ENCODE measurements around the gene PPP6R2. TPM values are rescaled to one million over a fixed set of nuclear protein-coding genes. Genes with fewer than 3 reads are reported as not detected.

The PPP6R2 gene
- total RNA-seq, 1 experiment from 2014 or later: 49.2 TPM

GRCh38 chr22:50303848-50304527 is 39.1 kb upstream of the PPP6R2 start:
- peak overlapping the region; percentile 92 for H3K27ac ChIP-seq
- peaks cover 57% of the 10 kb centered on the region for H3K4me1 ChIP-seq (replicated peaks; ENCODE audit: insufficient read depth)
- H4K20me1 ChIP-seq (ENCODE audit: insufficient read depth): peaks cover 49% of the 10 kb centered on the region
- peak overlapping the region; percentile 98 for H3K4me2 ChIP-seq
- peak overlapping the region; percentile 88; the same call in 1 of the 2 replicates for H3K4me3 ChIP-seq
- peaks cover 72% of the 10 kb centered on the region for H3K79me2 ChIP-seq (ENCODE audit: low read depth)
- no TSS peak for BruUV-seq (replicated peaks)
- H3F3A ChIP-seq (ENCODE audit: insufficient read depth, low read depth): peaks cover 41% of the 10 kb centered on the region
- intact Hi-C loops (cut with micrococcal nuclease; ENCODE audit: unreplicated experiment): loop anchor here (1.0 kb wide), 3 partner anchors 11 to 38 kb away; no protein-coding TSS in a partner anchor
- no peaks in the 10 kb centered on the region for H3K27me3 ChIP-seq (ENCODE audit: insufficient read depth, low read depth)
- TF ChIP-seq CTCF (conservative IDR thresholded peaks at IDR 0.05) (no peak), EZH2 (IDR thresholded peaks at IDR 0.05; ENCODE audit: low read depth) (no peak)
- no peak overlapping the region for H2AFZ ChIP-seq
- no peaks in the 10 kb centered on the region for H3K9me3 ChIP-seq (ENCODE audit: insufficient read depth, low read depth)
- no peaks in the 10 kb centered on the region for H3K9me2 ChIP-seq (ENCODE audit: insufficient read depth)
- ChIA-PET POLR2A (ENCODE audit: unreplicated experiment) (interaction anchor here (0.5 to 1.8 kb wide), 4 partner anchors 9 to 53 kb away, joined by 3 to 12 read pairs (median 5); partner anchors contain the start of genes HDAC10 and MAPK11), CTCF (interaction anchor here (0.7 to 1.7 kb wide), 5 partner anchors 9 to 33 kb away, joined by 3 to 8 read pairs (median 4); no protein-coding TSS in a partner anchor)
- DNase-seq: peak; percentile 94 to 95
- H3K36me3 ChIP-seq (ENCODE audit: low read depth): peaks cover 10% of the 10 kb centered on the region; the same call in 1 of the 2 replicates

- H3K9me3 ChIP-seq (ENCODE audit: insufficient read depth, low read depth): no peaks in the 10 kb centered on the region
- peaks cover 10% of the 10 kb centered on the region; the same call in 1 of the 2 replicates for H3K36me3 ChIP-seq (ENCODE audit: low read depth)
- H3K4me1 ChIP-seq (replicated peaks; ENCODE audit: insufficient read depth): peaks cover 57% of the 10 kb centered on the region
- peaks cover 44% of the 10 kb centered on the region for H3F3A ChIP-seq (ENCODE audit: insufficient read depth, low read depth)
- peak overlapping the region; percentile 98 for H3K4me2 ChIP-seq
- H3K79me2 ChIP-seq (ENCODE audit: low read depth): peaks cover 71% of the 10 kb centered on the region
- peak; percentile 66 to 75 for DNase-seq
- no TSS peak for BruUV-seq (replicated peaks)
- peak overlapping the region; percentile 92 for H3K27ac ChIP-seq
- POLR2A ChIA-PET (ENCODE audit: unreplicated experiment): interaction anchor here (0.6 to 1.8 kb wide), 3 partner anchors 11 to 450 kb away, joined by 3 to 12 read pairs (median 5); partner anchors contain the start of gene MAPK11
- H3K4me3 ChIP-seq: peak overlapping the region; percentile 88
- peaks cover 48% of the 10 kb centered on the region for H4K20me1 ChIP-seq (ENCODE audit: insufficient read depth)
- intact Hi-C loops (cut with micrococcal nuclease; ENCODE audit: unreplicated experiment): loop anchor here (1.0 to 5.0 kb wide), 4 partner anchors 11 to 38 kb away; partner anchors contain the start of gene MAPK11
- no peak for TF ChIP-seq EZH2 (IDR thresholded peaks at IDR 0.05; ENCODE audit: low read depth)
- no peak for TF ChIP-seq CTCF (conservative IDR thresholded peaks at IDR 0.05)
- no peaks in the 10 kb centered on the region for H3K27me3 ChIP-seq (ENCODE audit: insufficient read depth, low read depth)
- H2AFZ ChIP-seq: no peak overlapping the region
- no peaks in the 10 kb centered on the region for H3K9me2 ChIP-seq (ENCODE audit: insufficient read depth)
- CTCF ChIA-PET: interaction anchor here (0.9 to 1.7 kb wide), 3 partner anchors 10 to 221 kb away, joined by 3 to 6 read pairs (median 5); partner anchors contain the start of gene SCO2
These were observed 38.4 kb upstream of the PPP6R2 start for GRCh38 chr22:50304528-50305392.
